A204.1 (cell line): ENCODE results near the gene YWHAG.
A peak's percentile ranks its signal among the peaks of the same experiment; 100 is the strongest.
"Not testable (repeated sequence)": the region's sequence is repeated elsewhere in the genome, so short reads cannot be mapped to it uniquely, and the experiment has no call there.

Source experiments
- FAIRE-seq: peaks from 2 replicates; lab custom pipeline; 2012; peaks lifted over from hg19 to GRCh38; lab: Jason Lieb, UNC

Gene YWHAG

GRCh38 chr7:76293407-76293901, 65.3 kb downstream of the YWHAG start:
- no peak for FAIRE-seq

- FAIRE-seq = not testable (repeated sequence)
Observed at GRCh38 chr7:76292911-76293310, 65.9 kb downstream of the YWHAG start.

GRCh38 chr7:76292213-76292573, 66.6 kb downstream of the YWHAG start:
- FAIRE-seq = no peak

- FAIRE-seq = peak; percentile 96
Observed at GRCh38 chr7:76291351-76292212, 67.2 kb downstream of the YWHAG start.

GRCh38 chr7:76290847-76291350, 67.9 kb downstream of the YWHAG start:
- not testable (repeated sequence) for FAIRE-seq

GRCh38 chr7:76286842-76287403, 71.9 kb downstream of the YWHAG start:
- no peak for FAIRE-seq

GRCh38 chr7:76285604-76286374, 73.0 kb downstream of the YWHAG start:
- FAIRE-seq = no peak

GRCh38 chr7:76283254-76284159, 75.3 kb downstream of the YWHAG start:
- FAIRE-seq = no peak

- no peak for FAIRE-seq
Observed at GRCh38 chr7:76282344-76283253, 76.2 kb downstream of the YWHAG start.

- no peak for FAIRE-seq
Observed at GRCh38 chr7:76281706-76282343, 77.0 kb downstream of the YWHAG start.

- FAIRE-seq = no peak
Observed at GRCh38 chr7:76281006-76281705, 77.6 kb downstream of the YWHAG start.

GRCh38 chr7:76280408-76280807, 78.4 kb downstream of the YWHAG start:
- no peak for FAIRE-seq

- no peak for FAIRE-seq
Observed at GRCh38 chr7:76278540-76278939, 80.3 kb downstream of the YWHAG start.
